Neural crest cell (in vitro differentiated cells): ENCODE results near the gene GOLGA6A. TPM values are rescaled to one million over a fixed set of nuclear protein-coding genes. Genes with fewer than 3 reads are reported as not detected.
"Not testable (repeated sequence)": the region's sequence is repeated elsewhere in the genome, so short reads cannot be mapped to it uniquely, and the experiment has no call there.

Experiments used
- DNase-seq: peaks from one replicate; pipeline ENCODE4 v3.0.0; 2021; ENCODE audit warnings: low read depth, mixed read lengths, low spot score
- H3K27ac Mint-ChIP-seq: one replicate; pipeline ENCODE4 v1.8.0; 2021; ENCODE audit warnings: mild to moderate bottlenecking, mixed read lengths; ENCODE audit not compliant: unreplicated experiment
- H3K27me3 Mint-ChIP-seq: 2 replicates; pipeline ENCODE4 v1.8.0; 2021; ENCODE audit warnings: low read depth, mild to moderate bottlenecking, mixed read lengths
- H3K36me3 Mint-ChIP-seq: 2 replicates; pipeline ENCODE4 v1.8.0; 2021; ENCODE audit warnings: low read depth, mild to moderate bottlenecking, mixed read lengths
- H3K4me1 Mint-ChIP-seq: 2 replicates; pipeline ENCODE4 v1.8.0; 2021; ENCODE audit warnings: mixed read lengths
- H3K4me3 Mint-ChIP-seq: one replicate; pipeline ENCODE4 v1.8.0; 2021; ENCODE audit warnings: mild to moderate bottlenecking, mixed read lengths
- H3K9me3 Mint-ChIP-seq: 2 replicates; pipeline ENCODE4 v1.8.0; 2021; ENCODE audit warnings: mixed read lengths
- long read RNA-seq: library from polyadenylated mRNA; unstranded; transcript quantifications from one replicate; pipeline ENCODE4 v2.0.0, GENCODE V29; 2020
- total RNA-seq: library from RNA; stranded (reverse); gene quantifications from 2 replicates; pipeline ENCODE4 v1.2.1, GENCODE V29; 2021
- TF ChIP-seq, protein P1 (sequence below): fragments of 200-600 bp; sonication (generic); conservative IDR thresholded peaks from 2 replicates; pipeline ENCODE4 v1.5.0; 2021; ENCODE audit warnings: antibody characterized with exemption, mild to moderate bottlenecking

Gene GOLGA6A, protein sequence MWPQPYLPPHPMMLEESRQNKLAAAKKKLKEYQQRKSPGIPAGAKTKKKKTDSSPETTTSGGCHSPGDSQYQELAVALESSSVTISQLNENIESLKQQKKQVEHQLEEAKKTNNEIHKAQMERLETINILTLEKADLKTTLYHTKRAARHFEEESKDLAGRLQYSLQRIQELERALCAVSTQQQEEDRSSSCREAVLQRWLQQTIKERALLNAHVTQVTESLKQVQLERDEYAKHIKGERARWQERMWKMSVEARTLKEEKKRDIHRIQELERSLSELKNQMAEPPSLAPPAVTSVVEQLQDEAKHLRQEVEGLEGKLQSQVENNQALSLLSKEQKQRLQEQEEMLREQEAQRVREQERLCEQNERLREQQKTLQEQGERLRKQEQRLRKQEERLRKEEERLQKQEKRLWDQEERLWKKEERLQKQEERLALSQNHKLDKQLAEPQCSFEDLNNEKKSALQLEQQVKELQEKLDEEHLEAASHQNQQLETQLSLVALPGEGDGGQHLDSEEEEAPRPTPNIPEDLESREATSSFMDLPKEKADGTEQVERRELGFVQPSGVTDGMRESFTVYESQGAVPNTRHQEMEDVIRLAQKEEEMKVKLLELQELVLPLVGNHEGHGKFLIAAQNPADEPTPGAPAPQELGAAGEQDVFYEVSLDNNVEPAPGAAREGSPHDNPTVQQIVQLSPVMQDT
- not detected in 2 replicates for total RNA-seq
- long read RNA-seq: 0 reads

DNA sequence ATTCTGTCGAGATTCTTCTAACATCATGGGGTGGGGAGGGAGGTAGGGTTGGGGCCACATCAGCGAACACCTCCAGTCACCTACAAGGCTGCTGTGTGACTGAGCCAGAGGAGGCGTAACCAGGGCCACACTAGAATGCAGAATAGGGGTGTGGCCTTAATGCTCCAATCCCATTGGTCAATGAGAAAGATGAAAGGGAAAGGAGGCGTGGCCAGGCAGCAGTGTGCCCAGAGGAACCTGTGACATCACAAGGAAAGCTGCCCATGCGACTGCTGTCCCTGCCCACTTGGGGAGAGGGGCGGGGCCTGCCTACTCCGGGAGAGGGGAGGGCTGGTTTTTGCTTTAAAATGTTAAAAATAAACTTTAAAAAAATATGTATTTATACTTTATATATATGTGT lies at the start of gene GOLGA6A:
GOLGA6A (minus strand) TSS at position 101 of the 400 bp plus-strand sequence; CDS start at position 60, 41 bp downstream.
- H3K4me1 Mint-ChIP-seq, H3K36me3 Mint-ChIP-seq, H3K27me3 Mint-ChIP-seq, H3K9me3 Mint-ChIP-seq, H3K27ac Mint-ChIP-seq, H3K4me3 Mint-ChIP-seq, DNase-seq: not testable (repeated sequence)

DNA sequence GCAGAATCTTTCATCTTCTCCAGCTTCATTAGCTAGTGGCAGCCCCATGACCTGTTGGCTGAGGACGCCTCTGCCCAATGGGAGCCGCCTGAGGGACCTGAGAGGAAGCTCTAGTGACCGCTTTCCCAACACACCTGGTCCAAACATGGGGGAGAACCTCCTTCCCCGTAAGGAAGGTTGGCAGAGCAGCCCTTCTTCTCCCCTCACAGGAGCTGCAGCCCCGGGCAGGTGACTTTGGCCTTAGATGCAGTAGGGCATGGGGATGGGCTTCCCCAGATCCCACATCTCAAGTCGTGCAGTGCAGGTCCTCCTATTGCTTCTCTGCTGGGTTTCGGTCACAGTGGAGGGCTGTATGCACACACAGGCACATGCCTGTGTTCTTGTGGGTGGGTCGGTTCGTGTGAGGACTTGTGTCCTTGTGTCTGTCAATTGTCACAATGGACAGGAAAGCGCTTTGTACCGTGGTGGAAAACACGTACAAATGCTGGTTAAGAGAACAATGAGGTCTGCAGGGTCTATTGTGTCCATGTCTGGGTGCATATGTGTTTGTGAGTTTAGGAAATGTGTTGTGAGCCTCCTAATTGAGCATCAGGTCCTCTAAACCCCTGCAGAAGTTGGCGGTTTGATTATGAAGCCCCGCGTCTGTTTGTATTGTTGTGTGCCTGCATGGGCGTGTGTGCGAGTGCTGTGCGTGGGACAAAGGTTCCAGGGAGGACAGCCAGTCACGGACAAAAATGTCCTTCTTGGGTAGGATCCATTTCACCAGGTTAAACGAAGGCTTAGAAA lies 49.5 kb upstream of the GOLGA6A start:
- H3K27ac Mint-ChIP-seq: no peak overlapping the region
- H3K9me3 Mint-ChIP-seq: no peaks in the 10 kb centered on the region
- H3K4me1 Mint-ChIP-seq: peaks cover 50% of the 10 kb centered on the region
- no peak for DNase-seq
- peaks cover 5% of the 10 kb centered on the region for H3K36me3 Mint-ChIP-seq
- H3K27me3 Mint-ChIP-seq: peaks cover 98% of the 10 kb centered on the region
- TF ChIP-seq, protein P1, sequence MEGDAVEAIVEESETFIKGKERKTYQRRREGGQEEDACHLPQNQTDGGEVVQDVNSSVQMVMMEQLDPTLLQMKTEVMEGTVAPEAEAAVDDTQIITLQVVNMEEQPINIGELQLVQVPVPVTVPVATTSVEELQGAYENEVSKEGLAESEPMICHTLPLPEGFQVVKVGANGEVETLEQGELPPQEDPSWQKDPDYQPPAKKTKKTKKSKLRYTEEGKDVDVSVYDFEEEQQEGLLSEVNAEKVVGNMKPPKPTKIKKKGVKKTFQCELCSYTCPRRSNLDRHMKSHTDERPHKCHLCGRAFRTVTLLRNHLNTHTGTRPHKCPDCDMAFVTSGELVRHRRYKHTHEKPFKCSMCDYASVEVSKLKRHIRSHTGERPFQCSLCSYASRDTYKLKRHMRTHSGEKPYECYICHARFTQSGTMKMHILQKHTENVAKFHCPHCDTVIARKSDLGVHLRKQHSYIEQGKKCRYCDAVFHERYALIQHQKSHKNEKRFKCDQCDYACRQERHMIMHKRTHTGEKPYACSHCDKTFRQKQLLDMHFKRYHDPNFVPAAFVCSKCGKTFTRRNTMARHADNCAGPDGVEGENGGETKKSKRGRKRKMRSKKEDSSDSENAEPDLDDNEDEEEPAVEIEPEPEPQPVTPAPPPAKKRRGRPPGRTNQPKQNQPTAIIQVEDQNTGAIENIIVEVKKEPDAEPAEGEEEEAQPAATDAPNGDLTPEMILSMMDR: no peak
- peak overlapping the region; percentile 84 for H3K4me3 Mint-ChIP-seq

DNA sequence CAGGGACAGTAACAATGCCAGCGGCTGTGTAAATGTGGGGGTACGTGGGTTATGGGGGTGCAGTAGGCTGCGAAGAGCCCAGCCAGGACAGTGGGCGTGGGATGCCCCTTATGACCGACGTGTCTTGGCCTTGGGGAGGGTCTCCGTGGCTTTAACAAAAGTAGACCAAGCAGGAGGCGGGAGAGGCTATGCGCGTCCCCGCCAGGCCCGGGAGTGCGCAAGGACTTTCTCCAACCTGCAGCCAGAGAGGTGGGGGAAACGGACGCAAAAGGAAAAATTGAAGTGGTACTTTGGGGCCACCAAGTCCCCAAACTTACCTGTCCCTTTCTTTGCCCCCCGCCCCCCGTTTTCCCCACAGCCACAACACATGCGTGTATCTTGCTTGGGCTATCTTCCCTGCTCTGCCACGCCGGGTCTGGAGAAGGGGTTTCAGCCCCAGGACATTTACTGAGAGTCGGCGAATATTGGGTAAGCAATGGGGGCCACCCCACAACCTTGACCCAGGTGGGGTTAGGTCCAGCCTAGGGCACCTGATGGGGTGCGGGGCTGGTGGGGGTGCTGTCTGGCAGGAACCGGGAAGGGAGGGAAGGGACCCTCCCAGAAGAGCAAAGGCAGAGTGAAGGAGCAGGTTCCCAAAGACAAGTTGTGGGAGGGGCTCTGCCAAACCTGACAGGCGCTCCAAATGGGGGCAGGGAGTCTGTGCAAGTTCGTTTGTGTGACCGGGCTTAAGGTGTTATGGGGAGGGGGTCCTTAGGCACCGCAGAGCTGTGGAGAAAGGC lies 48.7 kb upstream of the GOLGA6A start:
- TF ChIP-seq, protein P1: no peak
- no peak for DNase-seq
- Mint-ChIP-seq H3K4me1 (peaks cover 44% of the 10 kb centered on the region), H3K4me3 (peak overlapping the region; percentile 84), H3K27me3 (peaks cover 96% of the 10 kb centered on the region), H3K27ac (no peak overlapping the region), H3K36me3 (peaks cover 5% of the 10 kb centered on the region), H3K9me3 (no peaks in the 10 kb centered on the region)

DNA sequence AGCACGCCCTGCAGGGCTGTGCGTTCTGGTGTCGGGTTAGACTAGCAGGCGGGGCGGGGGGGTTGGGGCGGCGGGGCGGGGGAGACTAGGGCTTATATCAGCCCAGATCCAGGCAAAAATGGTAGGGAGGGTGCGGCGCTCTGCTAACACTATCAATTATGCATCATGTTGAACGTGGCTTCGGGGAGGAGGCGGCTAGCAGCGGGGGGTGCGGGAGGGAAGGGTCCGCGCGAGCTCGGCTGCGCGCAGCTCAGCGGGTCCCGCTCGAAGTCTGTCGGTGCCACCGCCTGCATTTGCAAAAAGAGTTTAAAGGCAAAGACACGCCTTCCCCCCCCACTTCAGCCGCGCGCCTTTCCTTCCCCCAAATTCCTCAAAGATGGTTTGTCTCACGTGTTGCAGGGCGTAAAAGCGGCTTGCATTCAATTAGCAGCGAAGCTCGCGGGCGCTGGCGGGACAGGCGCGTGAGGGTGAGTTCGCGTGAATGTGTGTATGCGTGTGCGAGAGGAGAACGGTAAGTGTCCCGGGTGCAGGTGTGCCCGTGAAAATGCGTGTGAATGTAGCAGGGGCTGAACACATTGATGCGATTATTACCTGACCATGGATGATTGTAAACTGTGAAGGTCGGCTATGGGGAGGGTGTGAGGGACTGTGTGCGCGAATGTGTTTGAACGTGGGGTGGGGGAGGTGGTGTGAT lies 48.0 kb upstream of the GOLGA6A start, which contains the start of gene ISLR2:
ISLR2 (plus strand) TSS at position 432 of the 694 bp plus-strand sequence. CDS start 2,169 bp downstream, outside the sequence.
- H3K9me3 Mint-ChIP-seq: no peaks in the 10 kb centered on the region
- TF ChIP-seq, protein P1: no peak
- H3K4me1 Mint-ChIP-seq: peaks cover 38% of the 10 kb centered on the region
- peaks cover 5% of the 10 kb centered on the region for H3K36me3 Mint-ChIP-seq
- no peak for DNase-seq
- peaks cover 94% of the 10 kb centered on the region for H3K27me3 Mint-ChIP-seq
- H3K4me3 Mint-ChIP-seq: peak within 1 kb of the TSS; percentile 84
- no peak within 1 kb of the TSS for H3K27ac Mint-ChIP-seq

DNA sequence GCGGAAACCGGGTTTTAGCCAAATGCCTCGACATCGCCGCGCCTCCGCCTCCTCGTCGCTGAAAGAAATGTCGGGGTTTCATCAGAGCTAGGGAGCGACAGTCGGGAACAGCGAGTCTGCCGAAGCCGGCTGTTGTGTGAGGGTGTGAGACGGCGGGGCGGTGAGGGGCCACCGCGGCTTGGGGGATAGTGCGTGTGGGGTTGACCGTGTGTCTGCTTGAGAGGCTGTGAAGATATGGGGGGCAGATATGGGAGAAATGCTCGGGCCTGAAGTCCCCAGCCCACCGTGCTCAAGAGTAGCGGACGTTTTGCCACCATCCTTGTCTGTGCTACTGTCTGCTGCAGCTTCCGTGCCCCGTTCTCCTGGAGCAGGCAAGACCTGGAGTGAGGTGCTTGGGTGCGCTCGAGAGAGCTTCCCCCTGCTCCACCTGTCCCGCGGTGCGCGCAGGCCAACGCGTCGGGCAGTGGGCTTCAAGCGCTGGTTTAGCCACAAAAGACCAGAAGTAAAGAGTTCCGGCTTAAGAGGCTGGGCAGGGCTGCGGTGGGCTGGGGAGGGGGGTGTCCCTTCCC lies 47.3 kb upstream of the GOLGA6A start:
- Mint-ChIP-seq H3K4me1 (peaks cover 34% of the 10 kb centered on the region), H3K27ac (no peak overlapping the region), H3K9me3 (no peaks in the 10 kb centered on the region), H3K27me3 (peaks cover 89% of the 10 kb centered on the region), H3K36me3 (peaks cover 5% of the 10 kb centered on the region), H3K4me3 (peak overlapping the region; percentile 84)
- no peak for DNase-seq
- TF ChIP-seq, protein P1: no peak
